Measurements from ENCODE around the gene FHIT. TPM values are rescaled to one million over a fixed set of nuclear protein-coding genes. Genes with fewer than 3 reads are reported as not detected.

The FHIT gene
- total RNA-seq, 2 experiments from 2014 or later = 86.0 to 90.6 TPM

GRCh38 chr3:60931452-60931851 is 319.8 kb downstream of the FHIT start:
- no peak overlapping the region for H3K27ac Mint-ChIP-seq
- ATAC-seq (ENCODE audit: poor library complexity) (no peak), DNase-seq (no peak)
- no peak overlapping the region for H3K4me3 ChIP-seq (ENCODE audit: low read length)
- peaks cover 0 to 10% of the 10 kb centered on the region in 2 experiments for H3K9me3 ChIP-seq (ENCODE audit: control insufficient read depth in 1 of 2, insufficient read depth in 1 of 2, low read length in 2 of 2)
- H3K27me3 ChIP-seq (ENCODE audit: control insufficient read depth in 1 of 2, insufficient read depth in 2 of 2, low read length in 2 of 2) = no peaks in the 10 kb centered on the region
- H3K4me1 ChIP-seq (ENCODE audit: insufficient read depth, low read length) = no peaks in the 10 kb centered on the region
- no peaks in the 10 kb centered on the region for H3K9me3 Mint-ChIP-seq
- CTCF ChIA-PET = no interaction called here
- no peaks in the 10 kb centered on the region for H3K27me3 Mint-ChIP-seq
- no peaks in the 10 kb centered on the region for H3K36me3 ChIP-seq (ENCODE audit: insufficient read depth, low read length)
- intact Hi-C loops (cut with DNase I, micrococcal nuclease) = no loop called here
- H3K4me1 Mint-ChIP-seq (ENCODE audit: low read depth) = no peaks in the 10 kb centered on the region
- POLR2A ChIA-PET = no interaction called here
- no peak overlapping the region for H3K4me3 Mint-ChIP-seq
- no peak for TF ChIP-seq CTCF (IDR thresholded peaks at IDR 0.05)
- H3K27ac ChIP-seq (ENCODE audit: low read depth in 1 of 2, low read length in 2 of 2) = no peak overlapping the region
- H3K36me3 Mint-ChIP-seq (ENCODE audit: low read depth) = no peaks in the 10 kb centered on the region

GRCh38 chr3:60920519-60920918 is 330.7 kb downstream of the FHIT start:
- no peak for DNase-seq
- no peak overlapping the region for H3K27ac Mint-ChIP-seq
- H3K27me3 ChIP-seq (ENCODE audit: control insufficient read depth in 1 of 2, insufficient read depth in 2 of 2, low read length in 2 of 2) = no peaks in the 10 kb centered on the region
- POLR2A ChIA-PET = no interaction called here
- H3K36me3 ChIP-seq (ENCODE audit: insufficient read depth, low read length) = no peaks in the 10 kb centered on the region
- no peak overlapping the region for H3K4me3 Mint-ChIP-seq
- no peaks in the 10 kb centered on the region for H3K36me3 Mint-ChIP-seq (ENCODE audit: low read depth)
- intact Hi-C loops (cut with DNase I, micrococcal nuclease) = no loop called here
- no peaks in the 10 kb centered on the region for H3K4me1 Mint-ChIP-seq (ENCODE audit: low read depth)
- no peaks in the 10 kb centered on the region for H3K4me1 ChIP-seq (ENCODE audit: insufficient read depth, low read length)
- no peaks in the 10 kb centered on the region for H3K9me3 Mint-ChIP-seq
- H3K9me3 ChIP-seq (ENCODE audit: control insufficient read depth in 1 of 2, insufficient read depth in 1 of 2, low read length in 2 of 2) = peaks cover 0 to 5% of the 10 kb centered on the region in 2 experiments
- no peaks in the 10 kb centered on the region for H3K27me3 Mint-ChIP-seq
- CTCF ChIA-PET = interaction anchor here (0.6 kb wide), 1 partner anchor 1172 kb away, joined by 3 read pairs; no protein-coding TSS in a partner anchor
- ATAC-seq (ENCODE audit: poor library complexity) = no peak
- H3K4me3 ChIP-seq (ENCODE audit: low read length) = no peak overlapping the region
- H3K27ac ChIP-seq (ENCODE audit: low read depth in 1 of 2, low read length in 2 of 2) = no peak overlapping the region
- no peak for TF ChIP-seq CTCF (IDR thresholded peaks at IDR 0.05)

GRCh38 chr3:60919296-60919695 is 332.0 kb downstream of the FHIT start:
- H3K36me3 Mint-ChIP-seq (ENCODE audit: low read depth) = no peaks in the 10 kb centered on the region
- no peak for DNase-seq

More at GRCh38 chr3:60919296-60919695, 332.0 kb downstream of the FHIT start:
- ATAC-seq (ENCODE audit: poor library complexity) = no peak
- Mint-ChIP-seq H3K4me3 (no peak overlapping the region), H3K27ac (no peak overlapping the region), H3K27me3 (no peaks in the 10 kb centered on the region), H3K4me1 (ENCODE audit: low read depth) (no peaks in the 10 kb centered on the region), H3K9me3 (no peaks in the 10 kb centered on the region)
- H3K4me3 ChIP-seq (ENCODE audit: low read length) = no peak overlapping the region
- ChIA-PET CTCF (no interaction called here), POLR2A (no interaction called here)
- H3K27ac ChIP-seq (ENCODE audit: low read depth in 1 of 2, low read length in 2 of 2) = no peak overlapping the region
- H3K27me3 ChIP-seq (ENCODE audit: control insufficient read depth in 1 of 2, insufficient read depth in 2 of 2, low read length in 2 of 2) = no peaks in the 10 kb centered on the region
- no peak for TF ChIP-seq CTCF (IDR thresholded peaks at IDR 0.05)
- peaks cover 0 to 5% of the 10 kb centered on the region in 2 experiments for H3K9me3 ChIP-seq (ENCODE audit: control insufficient read depth in 1 of 2, insufficient read depth in 1 of 2, low read length in 2 of 2)
- intact Hi-C loops (cut with DNase I, micrococcal nuclease) = no loop called here
- H3K36me3 ChIP-seq (ENCODE audit: insufficient read depth, low read length) = no peaks in the 10 kb centered on the region
- no peaks in the 10 kb centered on the region for H3K4me1 ChIP-seq (ENCODE audit: insufficient read depth, low read length)

All from CD4-positive, alpha-beta T cell (primary cell).